Cardiac fibroblast (primary cell): ENCODE data around the gene ANKLE1.

ENCODE experiments used
- DNase-seq, 2 donors: peaks; one replicate each; pipeline versions ENCODE4 v3.0.0 to v3.0.0-alpha.2; 2010; ENCODE audit warnings: low read depth in 2 of 2
- H3K4me3 ChIP-seq, 2 donors: replicated peaks in 1 of 2; 1 replicate in 1 of 2; 2 replicates in 1 of 2; pipeline ENCODE4 v1.5.1; 2011; ENCODE audit warnings: low read depth in 2 of 2, low read length in 2 of 2, mild to moderate bottlenecking in 2 of 2, moderate library complexity in 1 of 2
- CTCF ChIP-seq: IDR thresholded peaks from one replicate; pipeline ENCODE4 v1.5.1; 2011; ENCODE audit warnings: low read depth, mild to moderate bottlenecking, low read length, inconsistent platforms

The ANKLE1 gene

GRCh38 chr19:17327068-17327653 lies 45.5 kb downstream of the ANKLE1 start:
- no peak for DNase-seq
- no peak for TF ChIP-seq CTCF
- no peak overlapping the region for H3K4me3 ChIP-seq

GRCh38 chr19:17327654-17328516 lies 46.2 kb downstream of the ANKLE1 start:
- H3K4me3 ChIP-seq = no peak overlapping the region
- peak in 1 of 2 donors; percentile 68 for DNase-seq
- no peak for TF ChIP-seq CTCF

GRCh38 chr19:17328517-17329365 lies 47.0 kb downstream of the ANKLE1 start:
- no peak for DNase-seq
- TF ChIP-seq CTCF = no peak
- no peak overlapping the region for H3K4me3 ChIP-seq

- no peak for DNase-seq
- TF ChIP-seq CTCF = no peak
- no peak overlapping the region for H3K4me3 ChIP-seq
Measured at GRCh38 chr19:17329366-17330261, 47.9 kb downstream of the ANKLE1 start.

GRCh38 chr19:17330262-17331044 lies 48.8 kb downstream of the ANKLE1 start:
- TF ChIP-seq CTCF = no peak
- no peak overlapping the region for H3K4me3 ChIP-seq
- DNase-seq = no peak
